HG02798 (cell line): ENCODE results near the gene HERC5.
"Not testable (repeated sequence)": the region's sequence is repeated elsewhere in the genome, so short reads cannot be mapped to it uniquely, and the experiment has no call there.

Source experiments
- ATAC-seq: cut with Tn5 transposase; IDR thresholded peaks from one replicate; pipeline ENCODE4 v1.9.1; 2021; ENCODE audit warnings: mild to moderate bottlenecking; ENCODE audit not compliant: unreplicated experiment, poor library complexity

HERC5 gene

DNA sequence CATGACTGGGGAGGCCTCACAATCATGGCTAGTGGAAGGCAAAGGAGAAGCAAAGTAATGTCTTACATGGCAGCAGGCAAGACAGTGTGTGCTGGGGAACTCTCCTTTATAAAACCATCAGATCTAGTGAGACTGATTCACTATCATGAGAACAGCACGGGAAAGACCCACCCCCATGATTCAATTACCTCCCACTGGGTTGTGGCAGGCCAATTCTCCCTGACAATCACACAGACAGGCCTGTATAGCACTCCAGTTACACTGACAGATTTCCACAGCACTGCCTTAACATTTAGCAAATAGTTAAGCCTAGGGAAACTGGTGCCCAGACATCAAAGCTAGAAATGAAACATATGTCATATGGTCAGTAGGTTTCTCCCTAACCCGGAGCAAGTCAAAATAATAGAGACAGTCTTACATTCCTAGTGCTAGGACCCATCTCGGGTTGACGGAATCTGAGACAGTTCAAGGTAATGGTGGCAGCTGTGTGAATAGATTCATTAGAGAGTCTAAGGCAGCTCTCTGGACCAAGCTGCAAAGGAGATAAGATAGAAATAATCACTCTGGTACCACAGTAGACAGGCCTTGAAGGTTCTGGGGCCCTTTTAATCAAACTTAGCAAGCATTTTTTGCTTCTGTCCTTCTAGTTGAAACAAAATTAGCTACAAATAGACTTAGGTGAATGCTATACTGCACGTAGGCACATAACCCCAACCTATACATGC is 9.4 kb upstream of the HERC5 start:
- ATAC-seq = no peak

DNA sequence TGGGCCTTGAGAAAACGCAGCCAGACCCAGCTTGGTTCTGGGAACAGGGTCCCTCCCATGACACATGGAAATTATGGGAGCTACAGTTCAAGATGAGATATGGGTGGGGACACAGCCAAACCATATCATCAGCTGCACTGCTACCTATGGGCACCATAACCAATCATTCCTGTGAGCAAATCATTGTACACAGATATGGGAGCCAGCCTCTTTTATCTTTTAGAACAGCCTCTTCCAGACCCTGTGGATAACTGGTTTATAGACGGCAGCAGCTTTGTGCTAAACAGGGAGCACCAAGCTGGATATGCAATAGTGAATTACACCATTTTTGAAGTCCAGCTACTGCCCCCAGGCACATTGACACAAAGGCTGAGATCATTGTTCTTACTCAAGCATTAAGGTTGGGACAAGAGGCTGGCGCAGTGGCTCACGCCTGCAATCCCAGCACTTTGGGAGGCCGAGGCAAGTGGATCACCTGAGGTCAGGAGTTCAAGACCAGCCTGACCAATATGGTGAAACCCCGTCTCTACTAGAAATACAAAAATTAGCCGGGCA is 8.6 kb upstream of the HERC5 start:
- ATAC-seq = not testable (repeated sequence)

DNA sequence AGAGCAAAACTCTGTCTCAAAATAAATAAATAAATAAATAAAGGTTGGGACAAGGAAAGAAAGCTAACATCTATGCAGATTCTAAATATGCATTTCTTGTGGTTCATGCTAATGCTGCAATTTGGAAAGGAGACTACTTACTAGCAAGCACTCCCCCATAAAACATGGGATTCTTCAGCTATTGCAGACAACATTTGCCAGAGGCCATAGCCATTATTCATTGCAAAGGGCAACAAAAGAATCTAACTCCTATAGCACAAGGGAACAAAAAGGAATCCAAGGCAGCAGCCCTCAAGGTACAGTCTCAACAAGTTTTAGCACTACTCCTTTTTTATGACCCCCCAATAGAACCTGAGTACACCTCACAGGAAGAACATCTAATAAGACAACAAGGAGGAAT is 8.0 kb upstream of the HERC5 start:
- no peak for ATAC-seq

DNA sequence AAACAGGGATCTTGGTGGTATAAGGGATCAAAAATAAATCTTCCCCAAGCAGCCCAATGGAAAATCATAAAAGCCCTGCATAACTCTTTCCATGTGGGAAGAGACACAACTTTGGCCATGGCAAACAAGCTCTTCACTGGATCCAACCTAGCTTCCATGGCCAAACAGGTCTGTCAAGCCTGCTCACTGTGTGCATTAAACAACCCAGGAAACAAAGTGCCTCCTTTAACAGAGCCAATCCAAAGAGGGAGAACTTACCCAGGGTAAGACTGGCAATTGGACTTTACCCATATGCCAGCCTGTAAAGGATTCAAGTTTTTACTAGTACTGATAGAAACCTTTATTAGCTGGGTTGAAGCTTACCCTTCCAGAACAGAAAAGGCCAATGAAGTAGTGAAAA is 7.6 kb upstream of the HERC5 start:
- ATAC-seq = no peak

DNA sequence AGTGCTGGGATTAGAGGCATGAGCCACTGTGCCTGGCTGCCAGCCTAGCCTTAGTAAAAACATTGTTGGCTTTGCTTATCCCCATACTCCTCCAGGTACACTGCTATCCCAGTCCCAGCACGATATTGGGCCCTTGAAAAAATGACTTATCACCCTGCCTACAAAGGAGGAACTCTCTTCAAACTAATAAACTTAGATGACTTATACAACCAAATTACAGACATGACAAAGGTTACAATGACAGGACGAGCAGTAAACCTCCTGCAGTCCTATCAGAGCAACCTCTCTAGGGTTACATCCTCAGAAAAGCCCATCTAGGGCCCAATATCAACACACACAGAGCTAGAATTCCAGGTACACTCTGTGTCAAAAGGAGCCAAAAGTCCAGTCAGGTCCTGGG is 5.7 kb upstream of the HERC5 start:
- ATAC-seq = no peak

DNA sequence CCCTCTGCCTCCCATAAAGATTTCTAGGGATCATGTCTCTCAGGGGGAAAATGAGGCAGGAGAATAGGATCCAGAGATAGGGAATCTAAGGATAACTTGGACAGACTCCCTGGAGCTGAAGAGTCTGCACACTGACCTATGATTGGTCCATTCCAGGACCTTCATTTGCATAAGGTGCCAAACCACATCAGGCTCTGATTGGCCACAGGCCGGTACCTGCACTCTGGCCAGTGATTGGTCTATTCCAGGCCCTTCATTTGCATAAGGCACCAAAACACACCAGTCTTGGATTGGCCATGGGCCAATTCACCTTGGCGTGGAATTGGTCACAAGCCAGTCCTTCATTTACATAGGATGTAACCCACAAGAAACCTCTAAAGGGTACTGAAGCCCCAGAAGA is 4.0 kb upstream of the HERC5 start:
- ATAC-seq = no peak

DNA sequence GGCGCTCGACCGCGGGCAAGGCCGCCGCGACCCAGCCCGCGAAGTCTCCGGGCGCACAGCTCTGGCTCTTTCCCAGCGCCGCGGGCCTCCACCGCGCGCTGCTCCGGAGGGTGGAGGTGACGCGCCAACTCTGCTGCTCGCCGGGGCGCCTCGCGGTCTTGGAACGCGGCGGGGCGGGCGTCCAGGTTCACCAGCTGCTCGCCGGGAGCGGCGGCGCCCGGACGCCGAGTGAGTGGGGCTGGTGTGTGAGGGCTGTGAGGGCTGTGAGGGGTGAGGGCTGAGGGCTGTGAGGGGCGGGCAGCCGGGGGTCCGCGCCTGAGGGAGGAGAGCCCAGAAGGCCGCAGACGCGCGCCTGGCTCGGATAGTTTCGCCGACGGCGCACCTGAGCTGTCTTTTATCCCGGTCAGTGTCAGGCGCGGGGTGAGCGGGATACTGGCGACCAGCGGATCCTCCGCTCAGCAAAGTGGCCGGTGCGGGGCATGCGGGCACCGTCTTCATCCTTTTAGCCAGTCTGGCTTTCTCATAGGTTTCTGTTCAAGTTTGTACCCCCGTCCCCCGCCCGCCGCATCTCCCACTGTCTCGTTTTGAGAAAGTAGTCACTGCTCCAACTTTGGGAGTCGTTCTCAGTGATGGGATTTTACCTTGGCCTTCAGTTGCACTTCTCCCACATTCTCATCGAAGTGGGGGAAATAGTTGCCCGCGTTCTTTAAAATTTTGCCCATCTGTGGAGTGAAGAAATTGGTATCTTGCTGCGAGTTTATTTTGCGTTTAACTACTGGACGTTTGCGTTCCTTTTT is 586 bp downstream of the HERC5 start:
- peak; percentile 46 for ATAC-seq

DNA sequence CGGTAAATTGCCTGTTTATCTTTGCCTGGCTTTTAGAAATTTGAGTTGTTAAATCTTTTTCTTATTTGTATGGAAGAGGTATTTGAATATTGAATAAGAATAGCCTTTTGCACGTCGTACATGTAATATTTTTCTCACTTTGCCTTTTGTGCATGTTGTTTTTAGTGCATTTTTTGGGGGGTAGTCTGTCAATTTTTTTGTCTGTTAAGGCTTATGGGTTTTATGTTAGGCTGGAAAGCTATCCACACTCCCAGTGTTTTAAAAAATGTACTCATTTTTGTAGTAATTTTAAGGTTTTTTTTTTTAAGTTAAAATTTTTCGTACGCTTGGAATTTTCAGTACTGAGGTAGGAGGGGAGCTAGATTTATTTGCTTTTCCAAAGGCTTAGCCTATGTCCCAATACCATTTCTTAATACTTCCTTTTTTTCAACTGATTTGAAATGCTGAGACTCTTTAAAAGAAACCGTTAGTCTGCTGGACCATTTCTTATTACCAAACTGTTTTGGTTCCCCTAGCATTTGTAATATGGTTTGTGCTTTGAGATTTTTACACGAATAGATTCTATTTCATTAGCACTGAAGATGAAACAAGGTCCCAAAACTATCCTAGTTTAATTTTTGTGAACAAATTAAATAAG is 1.3 kb downstream of the HERC5 start:
- no peak for ATAC-seq

DNA sequence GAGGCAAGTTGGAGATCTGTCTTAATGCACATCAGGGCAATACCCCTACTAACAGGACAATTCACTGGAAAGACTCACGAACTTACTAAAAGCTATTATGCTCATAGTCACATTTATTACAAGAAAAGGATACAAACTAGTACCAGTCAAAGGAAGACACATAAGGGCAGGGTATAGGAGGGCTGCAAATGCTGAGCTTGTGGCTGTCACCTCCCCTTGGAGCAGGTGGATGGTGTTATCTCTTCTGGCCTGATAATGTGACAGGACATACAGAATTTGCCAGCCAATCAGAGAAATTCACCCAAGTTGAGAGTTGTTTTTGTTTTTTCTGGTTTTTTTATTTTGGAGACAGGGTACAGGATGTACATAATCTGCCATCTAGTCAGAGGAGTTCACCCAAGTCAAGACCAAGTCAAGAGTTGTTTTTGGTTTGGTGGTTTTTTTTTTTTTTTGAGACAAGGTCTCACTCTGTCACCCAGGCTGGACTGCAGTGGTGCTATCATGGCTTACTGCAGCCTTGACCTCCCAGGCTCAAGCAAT is 8.8 kb downstream of the HERC5 start:
- ATAC-seq = no peak

DNA sequence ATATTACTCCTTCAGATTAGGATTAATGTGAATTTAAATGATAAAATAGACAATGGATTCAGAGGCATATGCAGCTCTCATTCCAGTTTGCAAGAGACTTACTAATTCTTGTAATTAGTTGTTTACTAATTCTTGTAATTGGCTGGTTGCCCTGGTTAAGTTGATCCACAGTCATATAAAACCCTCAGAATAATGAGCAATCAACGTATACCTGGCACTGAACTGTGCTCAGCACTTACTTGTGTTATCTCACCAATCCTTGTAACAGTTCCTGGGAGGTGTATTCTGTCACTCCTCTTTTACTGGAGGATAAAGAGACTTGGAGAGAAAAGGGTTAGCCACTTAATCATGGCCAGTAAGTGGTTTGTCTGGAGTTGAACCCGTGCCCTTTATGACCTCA is 10.5 kb downstream of the HERC5 start:
- no peak for ATAC-seq

DNA sequence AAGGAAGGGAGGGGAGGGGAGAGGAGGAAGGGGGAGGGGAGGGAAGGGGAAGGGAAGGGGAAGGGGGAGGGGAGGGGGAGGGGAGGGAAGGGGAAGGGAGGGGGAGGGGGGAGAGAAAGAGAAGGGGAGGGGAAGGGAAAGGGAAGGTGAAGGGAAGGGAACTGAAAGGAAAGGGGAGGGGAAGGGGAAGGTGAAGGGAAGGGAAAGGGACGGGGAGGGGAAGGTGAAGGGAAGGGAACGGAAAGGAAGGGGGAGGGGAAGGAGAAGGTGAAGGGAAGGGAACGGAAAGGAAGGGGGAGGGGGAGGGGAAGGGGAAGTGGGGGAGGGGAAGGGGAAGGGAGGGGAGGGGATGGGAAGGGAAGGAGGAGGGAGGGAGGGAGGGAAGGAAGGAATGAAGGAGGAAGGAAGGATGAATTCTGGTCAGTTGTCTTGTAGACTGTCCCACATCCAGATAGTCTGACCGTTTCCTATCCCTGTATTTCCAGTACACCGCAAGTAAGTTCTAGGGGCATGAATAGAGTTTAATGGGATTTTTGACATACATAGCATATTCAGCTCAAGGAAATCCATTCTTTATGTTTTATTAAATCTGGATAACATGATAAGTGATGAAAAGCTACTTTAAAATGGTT is 20.4 kb downstream of the HERC5 start:
- no peak for ATAC-seq

DNA sequence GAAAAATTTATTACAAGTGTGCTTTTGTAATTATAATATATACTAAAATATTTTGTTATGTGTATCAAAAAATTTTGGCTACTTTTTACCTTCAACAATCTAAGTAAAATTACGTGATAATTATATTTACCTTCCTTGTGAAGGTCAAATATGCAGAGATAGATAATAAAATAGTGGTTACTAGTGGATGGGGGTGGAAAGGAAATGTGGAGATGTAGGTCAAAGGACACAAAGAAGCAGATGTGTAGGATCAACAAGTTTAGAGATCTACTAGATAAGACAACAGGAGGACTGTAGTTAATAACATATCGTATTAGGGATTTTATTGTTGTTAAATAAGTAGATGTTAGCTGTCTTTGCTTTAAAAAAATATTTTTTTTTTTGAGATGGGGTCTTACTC is 21.3 kb downstream of the HERC5 start:
- no peak for ATAC-seq

DNA sequence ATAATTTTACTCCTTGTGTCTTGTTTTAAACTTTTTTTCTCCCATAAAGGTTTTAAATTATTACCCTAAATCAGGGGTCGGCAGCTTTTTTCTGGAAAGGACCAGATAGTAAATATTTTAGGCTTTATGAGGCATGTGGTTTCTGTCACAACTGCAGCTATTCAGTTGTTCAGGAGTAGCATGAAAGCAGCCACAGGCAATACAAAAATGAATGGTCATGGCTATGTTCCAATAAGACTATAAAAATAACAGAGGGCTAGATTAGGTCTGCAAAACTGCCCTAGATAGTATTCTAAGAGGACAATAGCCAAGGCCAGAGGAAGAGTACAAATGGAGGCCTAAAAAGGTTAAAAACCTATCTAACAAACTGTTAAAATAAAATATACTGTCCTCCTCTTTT is 24.6 kb downstream of the HERC5 start:
- no peak for ATAC-seq

DNA sequence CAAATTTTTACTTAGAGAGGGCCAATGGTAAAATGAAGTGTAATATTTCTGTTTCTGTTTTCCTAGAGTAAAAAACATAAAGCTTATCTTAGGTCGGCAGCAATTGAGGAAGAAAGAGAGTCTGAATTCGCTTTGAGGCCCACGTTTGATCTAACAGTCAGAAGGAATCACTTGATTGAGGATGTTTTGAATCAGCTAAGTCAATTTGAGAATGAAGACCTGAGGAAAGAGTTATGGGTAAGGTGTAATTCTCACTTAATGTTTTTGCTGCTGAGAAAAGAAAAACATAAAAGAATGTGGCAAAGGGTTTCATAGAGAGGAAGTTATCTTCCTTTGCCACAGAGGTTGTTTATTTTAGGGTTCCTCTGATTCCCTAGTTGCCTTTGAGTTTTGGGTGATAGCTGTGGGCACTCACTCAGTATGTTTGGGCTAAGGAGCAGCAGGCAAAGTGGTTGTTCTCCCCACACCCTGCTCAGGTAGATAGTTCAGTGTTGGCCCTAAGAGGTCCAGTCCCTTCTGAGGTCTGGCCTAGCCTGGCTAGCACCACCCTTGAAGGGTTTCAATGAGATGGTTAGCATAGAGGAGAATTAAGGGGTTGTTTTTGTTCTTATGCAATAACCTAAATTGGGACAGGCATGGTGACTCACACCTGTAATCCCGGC is 32.3 kb downstream of the HERC5 start:
- no peak for ATAC-seq

DNA sequence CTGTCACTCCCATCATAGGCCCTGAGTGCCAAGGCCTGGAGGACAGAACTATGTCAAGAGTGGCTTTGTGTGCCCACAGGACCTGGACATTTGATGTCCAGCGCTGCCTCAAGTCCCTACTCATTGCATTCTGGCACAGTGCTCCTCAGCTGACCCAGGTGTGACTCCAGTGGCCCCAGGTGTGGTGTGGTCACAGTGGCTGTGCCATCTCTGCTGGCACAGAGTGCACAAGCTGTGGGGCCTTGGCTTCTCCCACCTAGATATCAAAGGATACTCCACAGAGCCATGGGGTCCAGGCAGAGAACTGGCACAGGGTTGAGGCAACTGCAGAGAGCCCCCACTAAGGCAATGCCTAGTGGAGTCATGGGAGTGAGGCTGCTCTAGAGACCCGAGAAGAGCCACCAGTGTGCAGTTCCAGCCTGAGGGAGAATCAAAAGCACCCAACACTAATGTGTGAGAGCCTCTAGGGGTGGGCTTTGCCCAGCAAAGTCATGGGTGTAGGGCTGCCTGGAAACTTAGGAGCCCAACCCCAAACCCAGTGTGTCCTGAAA is 41.0 kb downstream of the HERC5 start:
- ATAC-seq = no peak

DNA sequence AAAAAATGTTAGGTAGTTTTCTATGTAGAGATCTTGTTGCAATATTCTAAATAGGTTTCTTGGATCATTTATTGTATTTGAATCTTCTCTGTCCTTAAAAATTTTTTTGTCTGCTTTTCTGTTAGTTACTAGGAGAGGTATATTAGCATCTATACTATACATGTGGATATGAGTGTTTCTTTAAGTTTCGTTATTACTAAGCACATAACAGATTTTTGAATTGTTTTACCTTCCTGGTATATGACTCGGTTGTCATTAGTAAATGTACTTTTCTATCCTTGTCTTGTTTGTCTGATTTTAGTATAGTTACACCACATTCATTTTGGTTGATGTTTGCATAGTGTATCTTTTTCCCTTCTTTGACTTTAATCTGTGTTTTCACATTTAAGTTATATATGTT is 46.4 kb downstream of the HERC5 start:
- no peak for ATAC-seq

DNA sequence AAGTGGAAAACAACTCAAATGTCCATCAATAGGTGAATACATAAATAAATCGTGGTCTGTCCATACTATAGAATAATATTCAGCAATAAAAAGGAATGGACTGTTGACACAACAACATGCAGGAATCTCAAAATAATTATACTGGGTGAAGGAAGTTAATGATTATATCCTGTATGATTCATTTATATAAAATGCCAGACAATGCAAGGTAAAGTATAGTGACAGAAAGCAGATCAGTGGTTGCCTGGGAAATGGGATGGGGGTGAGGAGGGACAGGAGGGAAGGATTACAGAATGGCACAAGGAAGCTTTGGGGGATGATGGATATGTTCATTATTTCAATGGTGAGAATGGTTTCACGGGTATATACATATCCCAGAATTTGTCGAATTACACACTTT is 54.3 kb downstream of the HERC5 start:
- ATAC-seq = no peak

DNA sequence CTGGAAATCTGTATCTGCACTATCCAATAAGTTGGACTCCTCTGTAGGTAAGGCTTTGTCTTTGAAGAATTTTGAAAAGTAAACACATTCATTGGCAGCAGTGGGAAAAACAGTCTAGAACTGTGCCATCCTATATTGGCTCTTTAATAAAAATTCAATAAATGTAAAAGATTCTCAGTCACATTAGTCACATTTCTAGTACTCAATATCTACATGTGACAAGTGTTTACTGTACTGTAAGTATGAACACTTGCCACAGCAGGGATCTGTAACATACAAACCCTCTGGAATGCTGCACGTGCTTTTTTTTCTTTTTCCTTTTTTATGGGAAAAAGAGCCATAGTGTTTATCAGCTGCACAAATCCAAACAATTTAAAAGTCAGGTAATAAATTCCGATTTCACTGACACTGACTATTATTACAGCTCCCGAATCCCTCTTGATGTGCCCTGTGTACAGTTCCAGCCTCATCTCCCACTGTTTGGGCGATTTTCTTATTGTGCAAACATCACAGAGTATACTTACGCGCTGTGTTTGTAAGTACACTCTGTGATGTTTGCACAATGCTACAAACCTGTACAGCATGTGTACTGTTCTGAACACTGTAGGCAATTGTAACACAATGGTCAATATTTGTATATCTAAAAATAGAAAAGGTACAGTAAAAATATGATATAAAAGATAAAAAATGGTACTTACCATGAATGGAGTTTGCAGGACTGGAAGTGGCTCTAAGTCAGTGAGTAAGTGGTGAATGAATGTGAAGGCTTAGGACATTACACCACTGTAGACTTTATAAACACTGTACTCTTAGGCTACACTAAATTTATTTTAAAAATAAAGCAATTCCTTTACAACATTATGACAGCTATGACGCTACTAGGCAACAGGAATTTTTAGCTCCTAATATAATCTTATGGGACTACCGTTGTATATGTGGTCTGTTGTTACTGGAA is 57.9 kb downstream of the HERC5 start:
- ATAC-seq = no peak

DNA sequence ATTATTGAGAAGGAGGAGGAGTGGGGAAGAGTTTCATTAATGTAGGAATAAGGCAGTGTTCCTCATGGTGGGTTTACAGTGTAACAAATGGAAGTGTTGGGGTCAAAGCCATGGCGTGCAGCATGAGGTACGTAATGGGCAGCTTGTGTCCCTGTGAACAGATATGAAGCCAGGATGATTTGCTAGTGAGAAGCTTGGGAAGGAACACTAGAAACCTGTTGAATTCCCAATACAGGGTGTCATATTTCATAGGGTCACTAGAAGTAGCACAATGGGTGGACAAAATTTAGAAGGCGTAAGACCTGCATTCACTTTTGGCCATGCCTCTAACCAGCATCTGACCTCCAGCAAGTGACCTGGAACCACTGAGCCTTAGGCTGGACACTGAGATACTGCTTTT is 59.8 kb downstream of the HERC5 start:
- no peak for ATAC-seq
